Osteocyte (in vitro differentiated cells): ENCODE results near the gene PELI2. TPM values are rescaled to one million over a fixed set of nuclear protein-coding genes. Genes with fewer than 3 reads are reported as not detected.

Experiments
- DNase-seq: peaks from one replicate; pipeline ENCODE4 v3.0.0; 2021; ENCODE audit warnings: mixed read lengths; ENCODE audit not compliant: unreplicated experiment; ENCODE audit errors: extremely low spot score
- H3K27ac Mint-ChIP-seq: one replicate; pipeline ENCODE4 v1.8.0; 2021; ENCODE audit warnings: mild to moderate bottlenecking, mixed read lengths; ENCODE audit not compliant: unreplicated experiment
- H3K27me3 Mint-ChIP-seq: one replicate; pipeline ENCODE4 v1.8.0; 2021; ENCODE audit warnings: mixed read lengths; ENCODE audit not compliant: unreplicated experiment
- H3K36me3 Mint-ChIP-seq: one replicate; pipeline ENCODE4 v1.8.0; 2021; ENCODE audit warnings: mixed read lengths; ENCODE audit not compliant: unreplicated experiment
- H3K4me1 Mint-ChIP-seq: one replicate; pipeline ENCODE4 v1.8.0; 2021; ENCODE audit warnings: mixed read lengths; ENCODE audit not compliant: unreplicated experiment
- H3K4me3 Mint-ChIP-seq: one replicate; pipeline ENCODE4 v1.8.0; 2021; ENCODE audit warnings: mild to moderate bottlenecking, moderate library complexity, mixed read lengths; ENCODE audit not compliant: unreplicated experiment
- H3K9me3 Mint-ChIP-seq: one replicate; pipeline ENCODE4 v1.8.0; 2021; ENCODE audit warnings: mixed read lengths; ENCODE audit not compliant: unreplicated experiment
- CTCF ChIP-seq: fragments of 200-600 bp; sonication (generic); IDR thresholded peaks from 2 replicates; pipeline ENCODE4 v1.5.0; 2021; ENCODE audit warnings: antibody characterized with exemption, mild to moderate bottlenecking, moderate library complexity
- total RNA-seq: library from RNA; stranded (reverse); gene quantifications from 2 replicates; pipeline ENCODE4 v1.2.1, GENCODE V29; 2021

PELI2 gene
- total RNA-seq, 1 donor from 2014 or later: 15.0 TPM

- H3K4me1 Mint-ChIP-seq: peaks cover 48% of the 10 kb centered on the region
- H3K9me3 Mint-ChIP-seq: no peaks in the 10 kb centered on the region
- peak overlapping the region; percentile 74 for H3K4me3 Mint-ChIP-seq
- H3K27ac Mint-ChIP-seq: peak overlapping the region; percentile 66
- no peaks in the 10 kb centered on the region for H3K36me3 Mint-ChIP-seq
- TF ChIP-seq CTCF: no peak
- peak; percentile 86 for DNase-seq
- H3K27me3 Mint-ChIP-seq: peaks cover 7% of the 10 kb centered on the region
Observed at GRCh38 chr14:56119201-56119981, 1.2 kb downstream of the PELI2 start.

- H3K27ac Mint-ChIP-seq: peak overlapping the region; percentile 66
- peaks cover 4% of the 10 kb centered on the region for H3K27me3 Mint-ChIP-seq
- H3K4me3 Mint-ChIP-seq: peak overlapping the region; percentile 74
- peak; percentile 7 for TF ChIP-seq CTCF
- DNase-seq: no peak
- no peaks in the 10 kb centered on the region for H3K9me3 Mint-ChIP-seq
- no peaks in the 10 kb centered on the region for H3K36me3 Mint-ChIP-seq
- peaks cover 54% of the 10 kb centered on the region for H3K4me1 Mint-ChIP-seq
Observed at GRCh38 chr14:56120091-56120691, 2.0 kb downstream of the PELI2 start.

- no peaks in the 10 kb centered on the region for H3K36me3 Mint-ChIP-seq
- no peak overlapping the region for H3K4me3 Mint-ChIP-seq
- H3K4me1 Mint-ChIP-seq: peaks cover 54% of the 10 kb centered on the region
- H3K27ac Mint-ChIP-seq: no peak overlapping the region
- DNase-seq: no peak
- no peaks in the 10 kb centered on the region for H3K9me3 Mint-ChIP-seq
- no peak for TF ChIP-seq CTCF
- peaks cover 2% of the 10 kb centered on the region for H3K27me3 Mint-ChIP-seq
Observed at GRCh38 chr14:56121816-56122215, 3.6 kb downstream of the PELI2 start.

GRCh38 chr14:56122301-56122700 is 4.1 kb downstream of the PELI2 start:
- no peak for TF ChIP-seq CTCF
- H3K4me1 Mint-ChIP-seq: peaks cover 52% of the 10 kb centered on the region
- H3K9me3 Mint-ChIP-seq: no peaks in the 10 kb centered on the region
- H3K27ac Mint-ChIP-seq: no peak overlapping the region
- DNase-seq: no peak
- H3K36me3 Mint-ChIP-seq: no peaks in the 10 kb centered on the region
- H3K4me3 Mint-ChIP-seq: no peak overlapping the region
- H3K27me3 Mint-ChIP-seq: peaks cover 2% of the 10 kb centered on the region

- no peak for TF ChIP-seq CTCF
- no peaks in the 10 kb centered on the region for H3K36me3 Mint-ChIP-seq
- DNase-seq: no peak
- H3K4me3 Mint-ChIP-seq: no peak overlapping the region
- H3K27ac Mint-ChIP-seq: peak overlapping the region; percentile 50
- H3K9me3 Mint-ChIP-seq: no peaks in the 10 kb centered on the region
- H3K27me3 Mint-ChIP-seq: peaks cover 2% of the 10 kb centered on the region
- H3K4me1 Mint-ChIP-seq: peaks cover 48% of the 10 kb centered on the region
Observed at GRCh38 chr14:56124327-56124726, 6.1 kb downstream of the PELI2 start.
